Peyer's patch (tissue), 4 donors: ENCODE data around the gene CATSPERZ.

Experiments used
- CTCF ChIP-seq, 6 experiments: fragments of 450-650 bp in 4 of 6; fragments of 200-600 bp in 2 of 6; sonication (generic) in 1 of 6; IDR thresholded peaks; one replicate each; pipeline ENCODE4 v1.5.1; 2017 to 2019; ENCODE audit warnings: antibody characterized with exemption in 6 of 6, mild to moderate bottlenecking in 3 of 6, moderate library complexity in 1 of 6
- POLR2A ChIP-seq, 2 donors: fragments of 450-650 bp; IDR thresholded peaks; one replicate each; pipeline ENCODE4 v1.5.1; 2017; ENCODE audit warnings: antibody characterized with exemption in 2 of 2, mild to moderate bottlenecking in 2 of 2, moderate library complexity in 2 of 2

DNA sequence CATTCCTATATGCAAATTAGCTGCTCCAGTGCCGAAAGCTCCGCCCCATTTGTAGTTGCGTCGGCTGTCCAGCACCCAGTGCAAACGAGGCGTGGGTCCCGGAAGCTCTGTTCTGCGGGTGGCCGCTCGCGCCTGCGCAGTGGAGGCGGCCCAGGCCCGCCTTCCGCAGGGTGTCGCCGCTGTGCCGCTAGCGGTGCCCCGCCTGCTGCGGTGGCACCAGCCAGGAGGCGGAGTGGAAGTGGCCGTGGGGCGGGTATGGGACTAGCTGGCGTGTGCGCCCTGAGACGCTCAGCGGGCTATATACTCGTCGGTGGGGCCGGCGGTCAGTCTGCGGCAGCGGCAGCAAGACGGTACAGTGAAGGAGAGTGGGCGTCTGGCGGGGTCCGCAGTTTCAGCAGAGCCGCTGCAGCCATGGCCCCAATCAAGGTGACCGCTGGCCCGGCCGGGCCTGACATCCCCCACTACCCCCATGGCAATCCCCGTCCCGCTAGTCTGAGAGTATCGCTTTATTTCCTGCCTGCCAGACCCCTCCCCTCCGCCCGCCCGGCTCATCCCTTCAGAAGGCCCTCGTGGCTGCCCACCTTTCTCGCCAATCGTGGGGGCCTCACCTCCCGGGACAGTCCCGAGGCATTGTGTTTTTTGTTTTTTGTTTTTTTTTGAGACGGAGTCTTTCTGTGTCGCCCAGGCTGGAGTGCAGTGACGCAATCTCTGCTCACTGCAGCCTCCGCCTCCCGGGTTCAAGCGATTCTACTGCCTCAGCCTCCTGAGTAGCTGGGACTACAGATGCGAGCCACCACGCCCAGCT, 18.0 kb downstream of the CATSPERZ start, which contains the start of gene PRDX5:
- peak; percentile 90 to 93 for TF ChIP-seq POLR2A (IDR thresholded peaks at IDR 0.05)
- TF ChIP-seq CTCF (IDR thresholded peaks at IDR 0.05) = peak; percentile 43 to 89 (median 67)
